Upper lobe of left lung (tissue), 6 donors: ENCODE measurements around the gene DDIT4. TPM values are rescaled to one million over a fixed set of nuclear protein-coding genes. Genes with fewer than 3 reads are reported as not detected.
"Not testable (repeated sequence)": the region's sequence is repeated elsewhere in the genome, so short reads cannot be mapped to it uniquely, and the experiment has no call there.

Source experiments
- ATAC-seq, 2 donors: fragments of 200-7000 bp; cut with Tn5 transposase; one replicate each; pipeline ENCODE4 v1.9.1; 2022; ENCODE audit warnings: mild to moderate bottlenecking in 2 of 2, moderate library complexity in 2 of 2; ENCODE audit not compliant: low FRiP score in 2 of 2
- DNase-seq, 2 donors: peaks; one replicate each; pipeline ENCODE4 v3.0.0-alpha.2; 2019 to 2020
- H3K27ac ChIP-seq, 4 donors: fragments of 200-600 bp; sonication (generic); one replicate each; pipeline ENCODE4 v1.5.1; 2016 to 2019
- H3K27me3 ChIP-seq, 4 donors: fragments of 200-600 bp; sonication (generic); one replicate each; pipeline ENCODE4 v1.5.1; 2017 to 2019
- H3K36me3 ChIP-seq, 4 donors: fragments of 200-600 bp; sonication (generic); one replicate each; pipeline ENCODE4 v1.5.1; 2016 to 2019
- H3K4me1 ChIP-seq, 4 donors: fragments of 200-600 bp; sonication (generic); one replicate each; pipeline ENCODE4 v1.5.1; 2018 to 2019
- H3K4me3 ChIP-seq, 4 donors: fragments of 200-600 bp; sonication (generic); one replicate each; pipeline ENCODE4 v1.5.1; 2017 to 2019; ENCODE audit warnings: mild to moderate bottlenecking in 2 of 4, moderate library complexity in 1 of 4
- H3K9me3 ChIP-seq, 4 donors: fragments of 200-600 bp; sonication (generic); one replicate each; pipeline ENCODE4 v1.5.1; 2018 to 2019
- EP300 ChIP-seq, 4 donors: sonication (generic); formaldehyde crosslinking; IDR thresholded peaks; one replicate each; pipeline ENCODE4 v1.5.1; 2017; ENCODE audit warnings: antibody characterized with exemption in 4 of 4, control low read depth in 2 of 4
- POLR2A ChIP-seq, 4 donors: fragments of 450-650 bp; IDR thresholded peaks; one replicate each; pipeline ENCODE4 v1.5.1; 2016 to 2017; ENCODE audit warnings: antibody characterized with exemption in 4 of 4, mild to moderate bottlenecking in 2 of 4
- POLR2AphosphoS5 ChIP-seq, 2 donors: sonication (generic); formaldehyde crosslinking; IDR thresholded peaks; one replicate each; pipeline ENCODE4 v1.5.1; 2017; ENCODE audit warnings: antibody characterized with exemption in 2 of 2
- WGBS, 2 donors: methylation state at CpG; one replicate each; pipeline ENCODE4 v1.1.5; 2017 to 2018; 5-methylcytosine and 5-hydroxymethylcytosine counted together
- total RNA-seq, 6 donors: library from RNA; depleted of rRNA in 4 of 6; stranded (reverse); fragments of >200 nt in 4 of 6; gene quantifications; one replicate each; pipeline versions ENCODE4 v1.1.0 to v1.2.1, GENCODE V29; 2016 to 2021
- TF ChIP-seq, protein P1 (sequence below), 6 experiments: fragments of 450-650 bp in 4 of 6; fragments of 200-600 bp in 2 of 6; sonication (generic) in 2 of 6; IDR thresholded peaks; one replicate each; pipeline ENCODE4 v1.5.1; 2016 to 2019; ENCODE audit warnings: antibody characterized with exemption in 6 of 6
- donor health status: DM: no; HTN: no; CAD: no; lungs with moderate emphysema.
- donor health status: DM: no; HTN: yes; CAD: no; lungs with severe emphysema.

Gene DDIT4
- total RNA-seq, 6 donors from 2014 or later, result 81.0 to 218 (median 151) TPM

DNA sequence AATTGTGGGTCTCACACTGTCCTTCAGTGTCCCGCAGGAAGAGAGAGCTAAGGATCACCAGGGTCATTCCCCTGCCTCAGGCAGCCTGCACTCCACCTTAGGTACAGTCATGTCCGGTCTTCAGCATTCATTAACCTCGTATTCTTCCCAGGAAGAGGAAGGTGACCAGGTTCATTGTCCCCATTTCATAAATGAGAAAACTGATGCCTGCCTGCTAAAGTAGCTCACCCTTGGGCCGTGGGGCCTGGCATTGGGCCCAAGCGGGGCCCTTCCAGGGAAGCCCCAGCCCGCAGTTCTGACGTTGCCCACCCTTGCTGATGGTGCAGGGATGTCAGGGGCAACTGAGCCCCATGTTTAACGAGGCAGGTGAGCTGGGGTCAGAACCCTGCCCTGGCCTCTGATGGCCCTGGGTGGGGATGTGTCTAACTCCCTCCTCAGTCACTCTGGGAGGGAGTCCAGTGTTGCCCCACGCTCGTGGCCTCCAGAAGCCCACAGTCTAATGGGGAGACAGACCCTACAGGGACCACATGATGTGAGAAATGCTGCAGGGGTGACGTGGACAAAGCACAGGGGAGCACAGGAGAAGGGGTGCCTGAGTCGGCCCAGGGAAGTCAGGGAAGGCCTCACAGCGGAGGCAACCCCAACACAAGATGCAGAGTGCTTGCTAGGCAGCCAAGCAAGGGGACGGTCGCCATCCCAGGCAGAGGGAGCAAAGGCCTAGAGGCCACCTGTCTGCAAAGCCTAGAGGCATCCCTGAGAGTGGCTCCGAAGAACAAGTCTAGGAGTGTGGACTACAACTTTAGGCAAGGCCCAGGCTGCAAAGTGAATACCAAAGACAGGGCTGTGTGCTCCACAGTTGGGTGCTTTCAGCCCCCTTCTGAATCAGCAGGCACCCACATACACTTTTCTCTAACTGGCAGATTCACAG lies 25.1 kb downstream of the DDIT4 start:
- DNase-seq (peak in 1 of 2 donors; percentile 78), ATAC-seq (no peak)
- no peaks in the 10 kb centered on the region for H3K9me3 ChIP-seq
- TF ChIP-seq, protein P1, sequence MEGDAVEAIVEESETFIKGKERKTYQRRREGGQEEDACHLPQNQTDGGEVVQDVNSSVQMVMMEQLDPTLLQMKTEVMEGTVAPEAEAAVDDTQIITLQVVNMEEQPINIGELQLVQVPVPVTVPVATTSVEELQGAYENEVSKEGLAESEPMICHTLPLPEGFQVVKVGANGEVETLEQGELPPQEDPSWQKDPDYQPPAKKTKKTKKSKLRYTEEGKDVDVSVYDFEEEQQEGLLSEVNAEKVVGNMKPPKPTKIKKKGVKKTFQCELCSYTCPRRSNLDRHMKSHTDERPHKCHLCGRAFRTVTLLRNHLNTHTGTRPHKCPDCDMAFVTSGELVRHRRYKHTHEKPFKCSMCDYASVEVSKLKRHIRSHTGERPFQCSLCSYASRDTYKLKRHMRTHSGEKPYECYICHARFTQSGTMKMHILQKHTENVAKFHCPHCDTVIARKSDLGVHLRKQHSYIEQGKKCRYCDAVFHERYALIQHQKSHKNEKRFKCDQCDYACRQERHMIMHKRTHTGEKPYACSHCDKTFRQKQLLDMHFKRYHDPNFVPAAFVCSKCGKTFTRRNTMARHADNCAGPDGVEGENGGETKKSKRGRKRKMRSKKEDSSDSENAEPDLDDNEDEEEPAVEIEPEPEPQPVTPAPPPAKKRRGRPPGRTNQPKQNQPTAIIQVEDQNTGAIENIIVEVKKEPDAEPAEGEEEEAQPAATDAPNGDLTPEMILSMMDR (IDR thresholded peaks at IDR 0.05), result no peak
- no peak for TF ChIP-seq POLR2AphosphoS5 (IDR thresholded peaks at IDR 0.05)
- no peak for TF ChIP-seq EP300 (IDR thresholded peaks at IDR 0.05)
- no peak for TF ChIP-seq POLR2A (IDR thresholded peaks at IDR 0.05)
- no peaks in the 10 kb centered on the region for H3K36me3 ChIP-seq
- H3K4me1 ChIP-seq, result peaks cover 10 to 31% (median 22%) of the 10 kb centered on the region in 4 donors
- H3K4me3 ChIP-seq, result no peak overlapping the region
- H3K27ac ChIP-seq, result peak overlapping the region; percentile 92 to 99 (median 98)
- WGBS, 2 donors, result 92 to 97% methylated on average over 6 to 16 of the region's 16 CpGs
- no peaks in the 10 kb centered on the region for H3K27me3 ChIP-seq

DNA sequence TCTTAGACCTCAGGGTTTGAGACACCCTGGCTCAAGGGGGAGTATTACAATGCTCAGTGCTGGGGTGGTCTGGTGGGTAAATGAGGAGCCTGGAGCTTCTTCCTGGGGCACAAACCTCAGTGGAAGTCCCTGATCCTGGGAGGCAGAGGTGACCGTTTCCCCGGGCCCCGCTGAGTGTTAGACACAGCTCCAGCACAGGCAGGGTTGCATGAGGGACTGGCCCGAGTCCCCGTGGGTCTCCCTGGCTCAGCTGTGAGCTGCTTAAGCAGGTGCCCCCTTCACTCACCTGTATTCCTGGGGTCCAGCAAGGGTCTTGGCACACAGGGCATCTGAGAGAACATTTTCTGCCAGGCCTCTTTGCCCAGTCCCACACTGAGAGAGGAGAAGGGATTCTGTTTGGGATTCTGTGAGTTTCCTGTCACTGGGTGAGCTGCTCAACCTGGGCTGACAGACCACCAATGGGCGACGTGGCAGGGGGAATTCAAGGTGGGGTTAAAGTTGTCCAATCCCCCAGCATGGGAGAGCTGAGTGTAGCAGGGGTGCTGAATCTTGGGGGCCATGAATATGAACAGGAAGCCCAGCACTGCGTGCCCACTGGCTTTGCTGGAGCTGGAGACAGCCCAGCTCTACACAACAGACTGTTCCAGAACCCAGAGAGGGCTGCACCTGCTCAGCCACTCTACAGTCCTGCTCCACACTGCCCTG lies 29.9 kb downstream of the DDIT4 start:
- H3K27me3 ChIP-seq, result no peaks in the 10 kb centered on the region
- peaks cover 11 to 37% (median 25%) of the 10 kb centered on the region in 4 donors for H3K4me1 ChIP-seq
- no peaks in the 10 kb centered on the region for H3K9me3 ChIP-seq
- no peak overlapping the region for H3K4me3 ChIP-seq
- peak overlapping the region in 2 of 4 donors; percentile 50 to 51 for H3K27ac ChIP-seq
- no peaks in the 10 kb centered on the region for H3K36me3 ChIP-seq
- no peak for TF ChIP-seq EP300 (IDR thresholded peaks at IDR 0.05)
- TF ChIP-seq POLR2A (IDR thresholded peaks at IDR 0.05), result no peak
- no peak for TF ChIP-seq POLR2AphosphoS5 (IDR thresholded peaks at IDR 0.05)
- TF ChIP-seq, protein P1 (IDR thresholded peaks at IDR 0.05), result no peak
- ATAC-seq (no peak), DNase-seq (peak in 1 of 2 donors; percentile 37)
- WGBS, 2 donors, result 87 to 90% methylated on average over 3 to 8 of the region's 8 CpGs

DNA sequence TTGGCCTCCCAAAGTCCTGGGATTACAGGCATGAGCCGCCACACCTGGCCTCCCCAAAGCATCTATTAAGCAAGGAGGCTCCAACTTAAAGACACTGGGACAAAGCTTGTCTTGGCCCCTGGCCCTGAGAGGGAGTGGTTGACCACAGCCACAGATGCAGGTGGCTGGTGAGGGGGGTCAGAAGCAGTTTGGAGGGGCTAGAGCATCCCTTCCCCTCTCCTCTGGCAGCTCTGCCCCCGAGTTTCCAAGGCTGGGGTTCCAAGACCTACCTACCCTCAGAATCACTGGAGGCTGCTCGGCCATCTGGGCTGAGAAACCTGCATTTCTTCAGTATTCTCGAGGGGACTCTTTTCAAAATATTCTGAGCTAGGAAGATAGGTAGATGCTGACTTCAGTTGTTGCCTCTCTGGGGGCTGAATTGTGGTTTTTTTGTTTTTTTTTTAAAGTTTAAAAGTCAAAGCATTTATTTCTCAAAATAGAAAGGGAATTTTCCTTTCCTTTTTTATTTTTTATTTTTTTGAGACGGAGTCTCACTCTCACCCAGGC lies 32.6 kb downstream of the DDIT4 start:
- Histone ChIP-seq H3K9me3 (no peaks in the 10 kb centered on the region), H3K4me1 (peaks cover 36 to 60% (median 47%) of the 10 kb centered on the region in 4 donors), H3K36me3 (no peaks in the 10 kb centered on the region), H3K27ac (peak overlapping the region; percentile 17 to 86 (median 73)), H3K27me3 (no peaks in the 10 kb centered on the region), H3K4me3 (no peak overlapping the region)
- ATAC-seq (no peak), DNase-seq (no peak)
- TF ChIP-seq EP300 (IDR thresholded peaks at IDR 0.05) (no peak), POLR2A (IDR thresholded peaks at IDR 0.05) (no peak), POLR2AphosphoS5 (IDR thresholded peaks at IDR 0.05) (no peak)
- TF ChIP-seq, protein P1 (IDR thresholded peaks at IDR 0.05), result no peak
- 78% methylated on average over 5 of the region's 5 CpGs for WGBS, 2 donors

DNA sequence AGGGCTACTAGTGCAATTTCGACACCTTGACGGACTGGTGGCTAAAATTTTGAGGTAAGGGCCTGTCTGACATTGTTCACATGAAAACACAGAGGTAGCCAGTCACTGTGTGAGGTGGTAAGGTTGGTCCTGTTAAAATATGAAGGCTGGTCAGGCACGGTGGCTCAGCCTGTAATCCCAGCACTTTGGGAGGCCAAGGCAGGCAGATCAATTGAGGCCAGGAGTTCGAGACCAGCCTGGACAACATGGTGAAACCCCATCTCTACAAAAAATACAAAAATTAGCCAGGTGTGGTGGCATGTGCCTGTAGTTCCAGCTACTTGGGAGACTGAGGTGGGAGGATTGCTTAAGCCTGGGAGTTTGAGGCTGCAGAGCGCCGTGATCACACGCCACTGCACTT lies 34.0 kb downstream of the DDIT4 start:
- Histone ChIP-seq H3K4me1 (peaks cover 36 to 60% (median 47%) of the 10 kb centered on the region in 4 donors), H3K27ac (peak overlapping the region; percentile 70 to 86 (median 81))
- 94 to 97% methylated on average over 7 of the region's 7 CpGs for WGBS, 2 donors
- DNase-seq, H3K9me3 ChIP-seq, H3K36me3 ChIP-seq, H3K27me3 ChIP-seq, ATAC-seq, H3K4me3 ChIP-seq: not testable (repeated sequence)
